KMS-11 (cell line): Measurements from ENCODE around the gene STIM2.

Experiments used
- H2AFZ ChIP-seq: fragments of 200-600 bp; sonication (generic); 2 replicates; pipeline ENCODE4 v1.6.1; 2016; ENCODE audit warnings: antibody characterized with exemption, mixed run types, low read depth
- H3K27ac ChIP-seq: fragments of 200-600 bp; sonication (generic); 2 replicates; pipeline ENCODE4 v1.6.1; 2016; ENCODE audit warnings: mild to moderate bottlenecking, mixed run types
- H3K27me3 ChIP-seq: fragments of 200-600 bp; sonication (generic); 2 replicates; pipeline ENCODE4 v1.6.1; 2017; ENCODE audit warnings: mild to moderate bottlenecking, low read depth, mixed run types, moderate library complexity; ENCODE audit not compliant: insufficient read depth
- H3K36me3 ChIP-seq: fragments of 200-600 bp; sonication (generic); 2 replicates; pipeline ENCODE4 v1.6.1; 2017; ENCODE audit warnings: mild to moderate bottlenecking, mixed run types; ENCODE audit not compliant: insufficient read depth
- H3K4me1 ChIP-seq: fragments of 200-600 bp; sonication (generic); 2 replicates; pipeline ENCODE4 v1.6.1; 2016; ENCODE audit warnings: mild to moderate bottlenecking, low read depth, mixed run types; ENCODE audit not compliant: poor library complexity, severe bottlenecking
- H3K4me2 ChIP-seq: fragments of 200-600 bp; sonication (generic); 2 replicates; pipeline ENCODE4 v1.7.0; 2016; ENCODE audit warnings: mild to moderate bottlenecking, mixed run types
- H3K4me3 ChIP-seq: fragments of 200-600 bp; sonication (generic); IDR thresholded peaks from 2 replicates; pipeline ENCODE4 v1.6.1; 2017; ENCODE audit warnings: low read depth, low read length, mixed read lengths; ENCODE audit not compliant: insufficient read depth
- H3K79me2 ChIP-seq: fragments of 200-600 bp; sonication (generic); 2 replicates; pipeline ENCODE4 v1.6.1; 2016; ENCODE audit warnings: low read depth, mixed run types; ENCODE audit not compliant: insufficient read depth
- H3K9ac ChIP-seq: fragments of 200-600 bp; sonication (generic); 2 replicates; pipeline ENCODE4 v1.6.1; 2016; ENCODE audit warnings: mild to moderate bottlenecking, mixed run types
- H4K20me1 ChIP-seq: fragments of 200-600 bp; sonication (generic); 2 replicates; pipeline ENCODE4 v1.6.1; 2016; ENCODE audit warnings: mild to moderate bottlenecking, mixed run types; ENCODE audit not compliant: insufficient read depth
- CTCF ChIP-seq: fragments of 200-600 bp; sonication (generic); conservative IDR thresholded peaks from 2 replicates; pipeline ENCODE4 v1.6.1; 2017; ENCODE audit warnings: low read depth, mild to moderate bottlenecking, antibody characterized with exemption, low read length, moderate library complexity, mixed read lengths

The STIM2 gene

DNA sequence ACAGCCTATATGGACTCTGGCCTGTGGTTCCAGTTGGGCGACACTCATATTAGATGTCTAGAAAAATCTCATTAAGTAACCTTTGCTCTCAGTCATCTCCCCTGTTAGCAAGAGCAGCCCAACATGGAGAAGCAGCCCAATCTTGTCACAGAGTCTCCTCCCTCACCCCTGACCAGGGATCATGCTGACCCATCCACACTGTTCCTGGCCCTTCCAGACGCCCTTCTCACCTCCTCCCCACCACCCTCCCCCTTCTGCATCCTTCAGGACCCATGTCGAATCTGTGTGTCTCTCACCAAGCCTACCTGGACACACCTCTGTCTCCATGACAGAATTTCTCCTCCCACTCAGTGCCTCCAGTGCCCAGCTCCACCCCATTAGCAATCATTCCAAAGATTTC, 190.1 kb downstream of the STIM2 start:
- no peak for TF ChIP-seq CTCF
- Histone ChIP-seq H3K27me3 (no peaks in the 10 kb centered on the region), H4K20me1 (no peaks in the 10 kb centered on the region), H2AFZ (no peak overlapping the region), H3K36me3 (no peaks in the 10 kb centered on the region), H3K4me1 (no peaks in the 10 kb centered on the region), H3K4me2 (no peak overlapping the region), H3K4me3 (no peak overlapping the region), H3K27ac (no peak overlapping the region), H3K79me2 (no peaks in the 10 kb centered on the region), H3K9ac (no peak overlapping the region)

DNA sequence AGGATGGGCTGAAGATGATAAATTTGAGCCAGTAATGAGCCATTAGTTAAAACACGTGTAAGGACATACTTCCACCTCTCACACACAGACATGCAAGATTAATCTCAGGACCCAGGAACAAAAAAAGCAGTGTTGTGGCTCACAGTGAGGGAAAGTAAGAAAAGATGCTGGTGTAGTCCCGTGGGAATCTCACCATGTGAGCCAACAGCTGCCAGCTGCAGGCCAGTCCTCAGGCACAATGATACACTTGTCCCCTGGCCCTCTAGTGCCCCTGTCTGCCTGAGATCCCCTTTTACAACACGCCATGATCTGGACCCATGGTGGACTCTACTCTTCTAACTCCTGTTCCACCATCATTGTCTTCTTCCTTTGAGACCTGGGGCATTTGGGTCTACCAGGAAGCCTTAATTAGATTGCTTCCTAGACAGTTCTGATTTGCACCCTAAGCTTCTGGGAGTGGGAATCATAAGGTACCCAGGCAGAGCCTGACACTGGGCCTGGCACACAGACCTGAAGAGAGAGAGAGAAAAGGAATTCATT, 194.7 kb downstream of the STIM2 start:
- H3K79me2 ChIP-seq: no peaks in the 10 kb centered on the region
- H3K27me3 ChIP-seq: no peaks in the 10 kb centered on the region
- H3K27ac ChIP-seq: no peak overlapping the region
- no peak overlapping the region for H2AFZ ChIP-seq
- no peak overlapping the region for H3K9ac ChIP-seq
- no peaks in the 10 kb centered on the region for H3K4me1 ChIP-seq
- no peak overlapping the region for H3K4me2 ChIP-seq
- H3K36me3 ChIP-seq: no peaks in the 10 kb centered on the region
- no peak overlapping the region for H3K4me3 ChIP-seq
- no peaks in the 10 kb centered on the region for H4K20me1 ChIP-seq
- no peak for TF ChIP-seq CTCF

DNA sequence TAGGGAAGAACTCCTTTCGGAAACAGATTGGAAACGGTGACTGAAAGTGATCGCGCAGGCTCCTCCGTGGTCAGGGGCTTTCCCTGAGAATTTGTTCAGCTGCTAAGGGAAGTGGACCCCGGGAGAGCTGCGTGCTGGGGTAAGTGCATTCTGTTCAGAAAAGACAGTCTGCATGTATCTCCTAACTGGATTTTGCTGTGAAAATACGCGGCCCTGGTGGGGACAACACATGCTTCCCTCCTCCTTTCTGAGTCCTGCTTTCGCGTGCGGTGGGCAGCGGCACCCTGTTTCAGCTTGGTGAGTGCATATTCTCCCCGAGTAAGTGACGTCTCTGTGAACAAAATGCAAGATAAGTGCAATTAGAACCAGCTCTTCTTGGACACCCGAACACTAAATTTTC, 195.6 kb downstream of the STIM2 start:
- Histone ChIP-seq H3K4me2 (no peak overlapping the region), H3K4me1 (no peaks in the 10 kb centered on the region), H2AFZ (no peak overlapping the region), H3K27ac (no peak overlapping the region), H3K4me3 (no peak overlapping the region), H4K20me1 (no peaks in the 10 kb centered on the region), H3K79me2 (no peaks in the 10 kb centered on the region), H3K9ac (no peak overlapping the region), H3K27me3 (no peaks in the 10 kb centered on the region), H3K36me3 (no peaks in the 10 kb centered on the region)
- no peak for TF ChIP-seq CTCF

- Histone ChIP-seq H3K27ac (no peak overlapping the region), H3K4me3 (no peak overlapping the region), H2AFZ (no peak overlapping the region), H3K36me3 (no peaks in the 10 kb centered on the region), H4K20me1 (no peaks in the 10 kb centered on the region), H3K9ac (no peak overlapping the region), H3K4me1 (no peaks in the 10 kb centered on the region), H3K27me3 (no peaks in the 10 kb centered on the region), H3K4me2 (no peak overlapping the region), H3K79me2 (no peaks in the 10 kb centered on the region)
- no peak for TF ChIP-seq CTCF
Measured at GRCh38 chr4:27057053-27057452, 196.4 kb downstream of the STIM2 start.

- Histone ChIP-seq H3K36me3 (no peaks in the 10 kb centered on the region), H3K4me3 (no peak overlapping the region), H3K4me1 (no peaks in the 10 kb centered on the region), H3K79me2 (no peaks in the 10 kb centered on the region), H4K20me1 (no peaks in the 10 kb centered on the region), H3K27ac (no peak overlapping the region), H3K27me3 (no peaks in the 10 kb centered on the region), H2AFZ (no peak overlapping the region), H3K4me2 (no peak overlapping the region), H3K9ac (no peak overlapping the region)
- TF ChIP-seq CTCF: no peak
Measured at GRCh38 chr4:27057662-27058061, 197.0 kb downstream of the STIM2 start.
